ENCODE results near the gene GPBP1. TPM values are rescaled to one million over a fixed set of nuclear protein-coding genes. Genes with fewer than 3 reads are reported as not detected.

Gene GPBP1
- total RNA-seq, 1 donor from 2014 or later, result 83.7 TPM

- peak; percentile 7 for DNase-seq (ENCODE audit: low read depth)
These were observed 35.6 kb downstream of the GPBP1 start for GRCh38 chr5:57209316-57210040.

- no peak for DNase-seq (ENCODE audit: low read depth)
These were observed 36.8 kb downstream of the GPBP1 start for GRCh38 chr5:57210633-57211032.

GRCh38 chr5:57211039-57211438 lies 37.2 kb downstream of the GPBP1 start:
- no peak for DNase-seq (ENCODE audit: low read depth)

GRCh38 chr5:57215629-57216195 lies 41.9 kb downstream of the GPBP1 start:
- no peak for DNase-seq (ENCODE audit: low read depth)

- DNase-seq (ENCODE audit: low read depth), result no peak
These were observed 42.9 kb downstream of the GPBP1 start for GRCh38 chr5:57216714-57217113.

GRCh38 chr5:57219386-57219785 lies 45.5 kb downstream of the GPBP1 start:
- no peak for DNase-seq (ENCODE audit: low read depth)

GRCh38 chr5:57221049-57221568 lies 47.2 kb downstream of the GPBP1 start:
- DNase-seq (ENCODE audit: low read depth), result peak; percentile 69

GRCh38 chr5:57225553-57225952 lies 51.7 kb downstream of the GPBP1 start:
- no peak for DNase-seq (ENCODE audit: low read depth)

- no peak for DNase-seq (ENCODE audit: low read depth)
These were observed 55.5 kb downstream of the GPBP1 start for GRCh38 chr5:57229313-57229712.

GRCh38 chr5:57231607-57232006 lies 57.7 kb downstream of the GPBP1 start:
- DNase-seq (ENCODE audit: low read depth), result no peak

GRCh38 chr5:57232293-57233033 lies 58.6 kb downstream of the GPBP1 start:
- no peak for DNase-seq (ENCODE audit: low read depth)

- DNase-seq (ENCODE audit: low read depth), result no peak
These were observed 69.7 kb downstream of the GPBP1 start for GRCh38 chr5:57243286-57244137.

GRCh38 chr5:57244331-57244730 lies 70.5 kb downstream of the GPBP1 start:
- no peak for DNase-seq (ENCODE audit: low read depth)

- no peak for DNase-seq (ENCODE audit: low read depth)
These were observed 72.6 kb downstream of the GPBP1 start for GRCh38 chr5:57246426-57246825.

- DNase-seq (ENCODE audit: low read depth), result no peak
These were observed 73.9 kb downstream of the GPBP1 start for GRCh38 chr5:57247765-57248164.

GRCh38 chr5:57249265-57249874 lies 75.5 kb downstream of the GPBP1 start:
- DNase-seq (ENCODE audit: low read depth), result no peak

GRCh38 chr5:57258052-57258451 lies 84.2 kb downstream of the GPBP1 start:
- DNase-seq (ENCODE audit: low read depth), result no peak

GRCh38 chr5:57258943-57259342 lies 85.1 kb downstream of the GPBP1 start:
- no peak for DNase-seq (ENCODE audit: low read depth)

GRCh38 chr5:57259704-57260103 lies 85.8 kb downstream of the GPBP1 start:
- DNase-seq (ENCODE audit: low read depth), result peak; percentile 53

GRCh38 chr5:57262541-57262940 lies 88.7 kb downstream of the GPBP1 start:
- no peak for DNase-seq (ENCODE audit: low read depth)

GRCh38 chr5:57267805-57268204 lies 93.9 kb downstream of the GPBP1 start:
- DNase-seq (ENCODE audit: low read depth), result no peak
